ENCODE data around the gene RAB37.

DNA sequence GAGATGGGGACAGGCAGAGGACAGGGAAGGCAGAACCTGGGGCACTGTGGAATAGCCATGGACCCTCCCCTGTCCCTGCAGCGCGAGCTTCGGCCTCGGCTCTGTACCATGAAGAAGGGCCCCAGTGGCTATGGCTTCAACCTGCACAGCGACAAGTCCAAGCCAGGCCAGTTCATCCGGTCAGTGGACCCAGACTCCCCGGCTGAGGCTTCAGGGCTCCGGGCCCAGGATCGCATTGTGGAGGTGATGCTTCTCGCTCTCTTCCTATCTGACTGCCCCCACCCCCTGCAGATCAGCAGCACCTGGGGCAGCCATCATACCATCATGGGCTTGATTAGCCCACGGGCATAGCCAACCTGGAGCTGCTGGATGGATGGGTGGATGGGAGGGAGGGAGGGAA is 24.9 kb downstream of the RAB37 start:
- TF ChIP-seq, protein P1, sequence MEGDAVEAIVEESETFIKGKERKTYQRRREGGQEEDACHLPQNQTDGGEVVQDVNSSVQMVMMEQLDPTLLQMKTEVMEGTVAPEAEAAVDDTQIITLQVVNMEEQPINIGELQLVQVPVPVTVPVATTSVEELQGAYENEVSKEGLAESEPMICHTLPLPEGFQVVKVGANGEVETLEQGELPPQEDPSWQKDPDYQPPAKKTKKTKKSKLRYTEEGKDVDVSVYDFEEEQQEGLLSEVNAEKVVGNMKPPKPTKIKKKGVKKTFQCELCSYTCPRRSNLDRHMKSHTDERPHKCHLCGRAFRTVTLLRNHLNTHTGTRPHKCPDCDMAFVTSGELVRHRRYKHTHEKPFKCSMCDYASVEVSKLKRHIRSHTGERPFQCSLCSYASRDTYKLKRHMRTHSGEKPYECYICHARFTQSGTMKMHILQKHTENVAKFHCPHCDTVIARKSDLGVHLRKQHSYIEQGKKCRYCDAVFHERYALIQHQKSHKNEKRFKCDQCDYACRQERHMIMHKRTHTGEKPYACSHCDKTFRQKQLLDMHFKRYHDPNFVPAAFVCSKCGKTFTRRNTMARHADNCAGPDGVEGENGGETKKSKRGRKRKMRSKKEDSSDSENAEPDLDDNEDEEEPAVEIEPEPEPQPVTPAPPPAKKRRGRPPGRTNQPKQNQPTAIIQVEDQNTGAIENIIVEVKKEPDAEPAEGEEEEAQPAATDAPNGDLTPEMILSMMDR (IDR thresholded peaks at IDR 0.05), result no peak
- TF ChIP-seq EZH2 (IDR thresholded peaks at IDR 0.05; ENCODE audit: borderline replicate concordance, insufficient read depth, low read depth, low read length, poor library complexity, severe bottlenecking), result no peak
